MM.1S (cell line): ENCODE results near the gene PPP1R17.

Source experiments
- DNase-seq: peaks from one replicate; pipeline ENCODE4 v3.0.0-alpha.2; 2015
- H2AFZ ChIP-seq: fragments of 300-600 bp; sonication (generic); 2 replicates; pipeline ENCODE4 v1.6.0; 2016; ENCODE audit warnings: antibody characterized with exemption, low read length
- H3F3A ChIP-seq: fragments of 300-600 bp; sonication (generic); 2 replicates; pipeline ENCODE4 v1.6.1; 2016; ENCODE audit warnings: mild to moderate bottlenecking, antibody characterized with exemption, low read length, moderate library complexity, mixed read lengths; ENCODE audit not compliant: insufficient read depth
- H3K27ac ChIP-seq: fragments of 300-600 bp; sonication (generic); 2 replicates; pipeline ENCODE4 v1.5.1; 2016; ENCODE audit warnings: mild to moderate bottlenecking, low read length
- H3K27me3 ChIP-seq: fragments of 300-600 bp; sonication (generic); replicated peaks from 2 replicates; pipeline ENCODE4 v1.6.0; 2016; ENCODE audit warnings: low read length; ENCODE audit not compliant: insufficient read depth
- H3K36me3 ChIP-seq: fragments of 300-600 bp; sonication (generic); replicated peaks from 2 replicates; pipeline ENCODE4 v1.6.1; 2016; ENCODE audit warnings: mild to moderate bottlenecking, low read length, mixed read lengths; ENCODE audit not compliant: insufficient read depth
- H3K4me1 ChIP-seq: fragments of 300-600 bp; sonication (generic); 2 replicates; pipeline ENCODE4 v1.6.1; 2016; ENCODE audit warnings: low read length, mixed read lengths
- H3K4me2 ChIP-seq: fragments of 300-600 bp; sonication (generic); 2 replicates; pipeline ENCODE4 v1.6.0; 2016; ENCODE audit warnings: low read depth, low read length
- H3K4me3 ChIP-seq: fragments of 300-600 bp; sonication (generic); 2 replicates; pipeline ENCODE4 v1.5.1; 2016; ENCODE audit warnings: low read length, mixed read lengths
- H3K79me2 ChIP-seq: fragments of 300-600 bp; sonication (generic); 2 replicates; pipeline ENCODE4 v1.6.1; 2016; ENCODE audit warnings: mixed run types, low read length, mixed read lengths
- H3K9ac ChIP-seq: fragments of 300-600 bp; sonication (generic); 2 replicates; pipeline ENCODE4 v1.6.1; 2016; ENCODE audit warnings: low read length, mixed read lengths
- H3K9me2 ChIP-seq: fragments of 300-600 bp; sonication (generic); replicated peaks from 2 replicates; pipeline ENCODE4 v1.6.1; 2016; ENCODE audit warnings: mild to moderate bottlenecking, low read length, mixed read lengths; ENCODE audit not compliant: insufficient read depth
- H3K9me3 ChIP-seq: fragments of 300-600 bp; sonication (generic); replicated peaks from 2 replicates; pipeline ENCODE4 v1.6.1; 2016; ENCODE audit warnings: mild to moderate bottlenecking, low read length, mixed read lengths; ENCODE audit not compliant: insufficient read depth
- H4K20me1 ChIP-seq: fragments of 300-600 bp; sonication (generic); 2 replicates; pipeline ENCODE4 v1.6.1; 2016; ENCODE audit warnings: mild to moderate bottlenecking, low read length, moderate library complexity, mixed read lengths; ENCODE audit not compliant: insufficient read depth
- EZH2 ChIP-seq: fragments of 300-600 bp; sonication (generic); optimal IDR thresholded peaks from 2 replicates; pipeline ENCODE3; 2017; ENCODE audit warnings: low read depth, mild to moderate bottlenecking, antibody characterized with exemption, low read length, mixed read lengths
- EZH2phosphoT487 ChIP-seq: fragments of 300-600 bp; sonication (generic); IDR thresholded peaks from 2 replicates; pipeline ENCODE4 v1.6.1; 2018; ENCODE audit warnings: antibody characterized with exemption, low read length
- TF ChIP-seq, protein P1 (sequence below): fragments of 300-600 bp; sonication (generic); IDR thresholded peaks from 2 replicates; pipeline ENCODE4 v1.5.1; 2016; ENCODE audit warnings: antibody characterized with exemption, low read length, mixed read lengths

PPP1R17 gene

DNA sequence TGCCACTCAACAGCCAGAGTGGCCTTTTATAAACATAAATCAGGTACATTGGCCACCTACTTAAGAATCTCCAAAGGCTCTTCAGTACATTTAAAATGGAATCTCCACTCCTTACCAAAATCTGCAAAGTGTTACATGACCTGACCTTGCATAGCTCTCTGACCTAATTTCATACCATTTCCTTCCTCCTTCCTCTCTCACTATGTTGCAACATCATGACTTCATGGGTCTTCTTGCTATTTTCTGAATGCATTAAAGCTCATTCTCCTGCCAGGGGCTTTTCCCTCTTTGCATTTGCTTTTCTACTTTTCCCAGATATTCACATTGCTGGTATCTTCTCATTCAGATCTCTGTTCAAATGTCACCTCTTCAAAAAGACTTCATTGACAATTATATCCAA, 22.1 kb upstream of the PPP1R17 start:
- Histone ChIP-seq H3K9ac (no peak overlapping the region), H3F3A (no peaks in the 10 kb centered on the region), H3K4me3 (no peak overlapping the region), H3K27me3 (no peaks in the 10 kb centered on the region), H3K79me2 (no peaks in the 10 kb centered on the region), H3K9me3 (no peaks in the 10 kb centered on the region), H3K9me2 (no peaks in the 10 kb centered on the region), H3K27ac (no peak overlapping the region), H3K36me3 (no peaks in the 10 kb centered on the region), H3K4me1 (no peaks in the 10 kb centered on the region), H4K20me1 (no peaks in the 10 kb centered on the region), H2AFZ (no peak overlapping the region), H3K4me2 (no peak overlapping the region)
- no peak for DNase-seq
- TF ChIP-seq EZH2phosphoT487 (no peak), EZH2 (no peak)
- TF ChIP-seq, protein P1, sequence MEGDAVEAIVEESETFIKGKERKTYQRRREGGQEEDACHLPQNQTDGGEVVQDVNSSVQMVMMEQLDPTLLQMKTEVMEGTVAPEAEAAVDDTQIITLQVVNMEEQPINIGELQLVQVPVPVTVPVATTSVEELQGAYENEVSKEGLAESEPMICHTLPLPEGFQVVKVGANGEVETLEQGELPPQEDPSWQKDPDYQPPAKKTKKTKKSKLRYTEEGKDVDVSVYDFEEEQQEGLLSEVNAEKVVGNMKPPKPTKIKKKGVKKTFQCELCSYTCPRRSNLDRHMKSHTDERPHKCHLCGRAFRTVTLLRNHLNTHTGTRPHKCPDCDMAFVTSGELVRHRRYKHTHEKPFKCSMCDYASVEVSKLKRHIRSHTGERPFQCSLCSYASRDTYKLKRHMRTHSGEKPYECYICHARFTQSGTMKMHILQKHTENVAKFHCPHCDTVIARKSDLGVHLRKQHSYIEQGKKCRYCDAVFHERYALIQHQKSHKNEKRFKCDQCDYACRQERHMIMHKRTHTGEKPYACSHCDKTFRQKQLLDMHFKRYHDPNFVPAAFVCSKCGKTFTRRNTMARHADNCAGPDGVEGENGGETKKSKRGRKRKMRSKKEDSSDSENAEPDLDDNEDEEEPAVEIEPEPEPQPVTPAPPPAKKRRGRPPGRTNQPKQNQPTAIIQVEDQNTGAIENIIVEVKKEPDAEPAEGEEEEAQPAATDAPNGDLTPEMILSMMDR = no peak

DNA sequence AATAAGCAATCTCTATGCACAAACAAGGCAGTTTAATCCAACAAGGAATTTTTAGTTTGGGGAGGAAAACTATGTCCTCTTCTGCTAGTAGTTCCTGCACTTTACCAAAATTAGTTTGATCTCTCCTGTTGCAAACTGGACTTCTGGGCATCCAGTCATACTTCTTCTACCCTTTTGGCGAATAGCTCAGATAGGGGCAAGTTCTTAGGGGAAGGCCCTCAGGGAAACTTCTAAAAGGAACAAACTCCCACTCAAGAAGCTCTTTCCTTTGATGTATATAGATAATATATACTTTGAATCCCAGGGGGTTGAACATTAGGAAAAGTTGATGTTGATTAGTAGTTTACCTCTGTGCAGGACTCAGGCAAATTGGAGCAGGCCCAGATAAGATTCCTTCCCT, 21.5 kb upstream of the PPP1R17 start:
- H2AFZ ChIP-seq = no peak overlapping the region
- H3K9me2 ChIP-seq = no peaks in the 10 kb centered on the region
- H3K27ac ChIP-seq = no peak overlapping the region
- no peaks in the 10 kb centered on the region for H3K79me2 ChIP-seq
- no peaks in the 10 kb centered on the region for H3F3A ChIP-seq
- no peaks in the 10 kb centered on the region for H3K4me1 ChIP-seq
- DNase-seq = no peak
- TF ChIP-seq, protein P1 = no peak
- TF ChIP-seq EZH2 (no peak), EZH2phosphoT487 (no peak)
- no peak overlapping the region for H3K4me2 ChIP-seq
- H4K20me1 ChIP-seq = no peaks in the 10 kb centered on the region
- no peaks in the 10 kb centered on the region for H3K9me3 ChIP-seq
- no peaks in the 10 kb centered on the region for H3K36me3 ChIP-seq
- H3K27me3 ChIP-seq = no peaks in the 10 kb centered on the region
- no peak overlapping the region for H3K4me3 ChIP-seq
- H3K9ac ChIP-seq = no peak overlapping the region

DNA sequence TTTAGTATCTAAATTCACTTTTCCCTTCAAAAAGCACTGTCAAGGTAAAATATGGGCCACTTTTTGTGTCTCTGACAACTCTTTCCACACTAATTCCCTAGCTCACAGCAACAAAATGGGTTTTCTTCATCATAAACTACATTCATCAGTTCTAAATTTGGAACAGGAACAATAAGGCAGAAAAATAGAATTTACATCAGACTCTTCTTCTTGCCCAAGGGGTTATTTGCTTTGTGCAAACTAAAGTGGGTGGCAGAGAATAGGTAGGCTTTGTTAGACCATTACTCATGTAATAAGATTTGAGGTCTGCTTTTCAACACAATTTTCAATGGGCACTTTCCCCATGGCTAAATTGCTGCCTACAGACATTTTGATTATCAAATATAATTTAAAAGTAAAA, 17.6 kb upstream of the PPP1R17 start:
- Histone ChIP-seq H3K36me3 (no peaks in the 10 kb centered on the region), H3K4me2 (no peak overlapping the region), H3K27ac (no peak overlapping the region), H3F3A (no peaks in the 10 kb centered on the region), H3K9me2 (no peaks in the 10 kb centered on the region), H3K79me2 (no peaks in the 10 kb centered on the region), H3K4me3 (no peak overlapping the region), H3K4me1 (no peaks in the 10 kb centered on the region), H2AFZ (no peak overlapping the region), H4K20me1 (no peaks in the 10 kb centered on the region), H3K9ac (no peak overlapping the region), H3K27me3 (no peaks in the 10 kb centered on the region), H3K9me3 (no peaks in the 10 kb centered on the region)
- DNase-seq = no peak
- TF ChIP-seq, protein P1 = no peak
- TF ChIP-seq EZH2 = no peak
- no peak for TF ChIP-seq EZH2phosphoT487
